B cell (primary cell): Measurements from ENCODE around the gene ADD3.

Source experiments
- CTCF ChIP-seq: fragments of 200-600 bp; IDR thresholded peaks from one replicate; pipeline ENCODE4 v1.8.0; 2022; ENCODE audit warnings: antibody characterized with exemption, mild to moderate bottlenecking
- EZH2 ChIP-seq: IDR thresholded peaks from 2 replicates; pipeline ENCODE4 v1.6.1; 2012; ENCODE audit warnings: borderline replicate concordance, low read depth, mild to moderate bottlenecking, moderate library complexity, low read length; ENCODE audit not compliant: insufficient read depth, poor library complexity, severe bottlenecking

GRCh38 chr10:110113670-110114337 lies 106.0 kb downstream of the ADD3 start:
- TF ChIP-seq CTCF (no peak), EZH2 (no peak)
